ENCODE measurements around the gene XPOT.
"Not testable (repeated sequence)": the region's sequence is repeated elsewhere in the genome, so short reads cannot be mapped to it uniquely, and the experiment has no call there.

Gene XPOT

GRCh38 chr12:64403707-64404469, at the start of gene XPOT:
Gene XPOT (plus strand): TSS chr12:64404392. CDS start chr12:64410036, 5,644 bp downstream.
- Histone ChIP-seq H3K36me3 (ENCODE audit: insufficient read depth, insufficient read length, low read length) (peaks cover 4% of the 10 kb centered on the region), H3K27me3 (ENCODE audit: insufficient read depth, insufficient read length) (no peaks in the 10 kb centered on the region), H3K9me3 (ENCODE audit: insufficient read depth, low read length) (no peaks in the 10 kb centered on the region), H3K4me3 (ENCODE audit: insufficient read length, low read depth) (peak within 1 kb of the TSS; percentile 97), H3K4me1 (ENCODE audit: insufficient read depth, insufficient read length) (no peaks in the 10 kb centered on the region), H3K9ac (ENCODE audit: insufficient read length, low read depth) (peak within 1 kb of the TSS; percentile 98)
- DNase-seq (ENCODE audit: low read depth, low spot score): peak; percentile 98
- no peak for TF ChIP-seq YY1 (IDR thresholded peaks at IDR 0.05; ENCODE audit: insufficient read depth, insufficient read length)
- no peak for TF ChIP-seq SUZ12 (IDR thresholded peaks at IDR 0.05; ENCODE audit: extremely low read depth, insufficient read depth, insufficient read length)
- no peak for TF ChIP-seq ZNF274 (IDR thresholded peaks at IDR 0.05; ENCODE audit: low read depth, low read length)

GRCh38 chr12:64356209-64356608, 48.0 kb upstream of the XPOT start:
- not testable (repeated sequence) for H3K4me3 ChIP-seq (ENCODE audit: insufficient read length, low read depth); H3K9ac ChIP-seq (ENCODE audit: insufficient read length, low read depth); DNase-seq (ENCODE audit: low read depth, low spot score); H3K27me3 ChIP-seq (ENCODE audit: insufficient read depth, insufficient read length); H3K4me1 ChIP-seq (ENCODE audit: insufficient read depth, insufficient read length); H3K36me3 ChIP-seq (ENCODE audit: insufficient read depth, insufficient read length, low read length)
- peaks cover 29% of the 10 kb centered on the region for H3K9me3 ChIP-seq (ENCODE audit: insufficient read depth, low read length)

- not testable (repeated sequence) for H3K9me3 ChIP-seq (ENCODE audit: insufficient read depth, low read length); H3K4me1 ChIP-seq (ENCODE audit: insufficient read depth, insufficient read length); H3K27me3 ChIP-seq (ENCODE audit: insufficient read depth, insufficient read length); H3K9ac ChIP-seq (ENCODE audit: insufficient read length, low read depth); DNase-seq (ENCODE audit: low read depth, low spot score); H3K36me3 ChIP-seq (ENCODE audit: insufficient read depth, insufficient read length, low read length); H3K4me3 ChIP-seq (ENCODE audit: insufficient read length, low read depth)
These were observed 43.0 kb upstream of the XPOT start for GRCh38 chr12:64361173-64361572.

- Histone ChIP-seq H3K4me3 (ENCODE audit: insufficient read length, low read depth) (no peak overlapping the region), H3K27me3 (ENCODE audit: insufficient read depth, insufficient read length) (no peaks in the 10 kb centered on the region), H3K4me1 (ENCODE audit: insufficient read depth, insufficient read length) (no peaks in the 10 kb centered on the region), H3K9me3 (ENCODE audit: insufficient read depth, low read length) (no peaks in the 10 kb centered on the region), H3K36me3 (ENCODE audit: insufficient read depth, insufficient read length, low read length) (no peaks in the 10 kb centered on the region), H3K9ac (ENCODE audit: insufficient read length, low read depth) (no peak overlapping the region)
- TF ChIP-seq YY1 (IDR thresholded peaks at IDR 0.05; ENCODE audit: insufficient read depth, insufficient read length) (no peak), SUZ12 (IDR thresholded peaks at IDR 0.05; ENCODE audit: extremely low read depth, insufficient read depth, insufficient read length) (no peak), ZNF274 (IDR thresholded peaks at IDR 0.05; ENCODE audit: low read depth, low read length) (no peak)
- DNase-seq (ENCODE audit: low read depth, low spot score): no peak
These were observed 41.4 kb upstream of the XPOT start for GRCh38 chr12:64362721-64363305.

GRCh38 chr12:64383675-64384074, 20.5 kb upstream of the XPOT start:
- H3K9ac ChIP-seq (ENCODE audit: insufficient read length, low read depth): no peak overlapping the region
- no peak for TF ChIP-seq YY1 (IDR thresholded peaks at IDR 0.05; ENCODE audit: insufficient read depth, insufficient read length)
- no peak for TF ChIP-seq ZNF274 (IDR thresholded peaks at IDR 0.05; ENCODE audit: low read depth, low read length)
- no peak for TF ChIP-seq SUZ12 (IDR thresholded peaks at IDR 0.05; ENCODE audit: extremely low read depth, insufficient read depth, insufficient read length)
- H3K4me1 ChIP-seq (ENCODE audit: insufficient read depth, insufficient read length): no peaks in the 10 kb centered on the region
- DNase-seq (ENCODE audit: low read depth, low spot score): no peak
- 0 out of 2 replicates have a peak, but pooled peaks cover 10% of the 10 kb centered on the region for H3K9me3 ChIP-seq (ENCODE audit: insufficient read depth, low read length)
- H3K4me3 ChIP-seq (ENCODE audit: insufficient read length, low read depth): no peak overlapping the region
- no peaks in the 10 kb centered on the region for H3K27me3 ChIP-seq (ENCODE audit: insufficient read depth, insufficient read length)
- no peaks in the 10 kb centered on the region for H3K36me3 ChIP-seq (ENCODE audit: insufficient read depth, insufficient read length, low read length)

GRCh38 chr12:64385019-64385418, 19.2 kb upstream of the XPOT start:
- Histone ChIP-seq H3K4me3 (ENCODE audit: insufficient read length, low read depth) (no peak overlapping the region), H3K27me3 (ENCODE audit: insufficient read depth, insufficient read length) (no peaks in the 10 kb centered on the region), H3K9ac (ENCODE audit: insufficient read length, low read depth) (no peak overlapping the region), H3K9me3 (ENCODE audit: insufficient read depth, low read length) (0 out of 2 replicates have a peak, but pooled peaks cover 9% of the 10 kb centered on the region), H3K4me1 (ENCODE audit: insufficient read depth, insufficient read length) (no peaks in the 10 kb centered on the region), H3K36me3 (ENCODE audit: insufficient read depth, insufficient read length, low read length) (no peaks in the 10 kb centered on the region)
- TF ChIP-seq SUZ12 (IDR thresholded peaks at IDR 0.05; ENCODE audit: extremely low read depth, insufficient read depth, insufficient read length): no peak
- TF ChIP-seq ZNF274 (IDR thresholded peaks at IDR 0.05; ENCODE audit: low read depth, low read length): no peak
- no peak for TF ChIP-seq YY1 (IDR thresholded peaks at IDR 0.05; ENCODE audit: insufficient read depth, insufficient read length)
- no peak for DNase-seq (ENCODE audit: low read depth, low spot score)

GRCh38 chr12:64385468-64385867, 18.7 kb upstream of the XPOT start:
- Histone ChIP-seq H3K9me3 (ENCODE audit: insufficient read depth, low read length) (0 out of 2 replicates have a peak, but pooled peaks cover 4% of the 10 kb centered on the region), H3K36me3 (ENCODE audit: insufficient read depth, insufficient read length, low read length) (no peaks in the 10 kb centered on the region), H3K9ac (ENCODE audit: insufficient read length, low read depth) (no peak overlapping the region), H3K4me3 (ENCODE audit: insufficient read length, low read depth) (no peak overlapping the region), H3K4me1 (ENCODE audit: insufficient read depth, insufficient read length) (no peaks in the 10 kb centered on the region), H3K27me3 (ENCODE audit: insufficient read depth, insufficient read length) (no peaks in the 10 kb centered on the region)
- no peak for DNase-seq (ENCODE audit: low read depth, low spot score)
- TF ChIP-seq ZNF274 (IDR thresholded peaks at IDR 0.05; ENCODE audit: low read depth, low read length) (no peak), YY1 (IDR thresholded peaks at IDR 0.05; ENCODE audit: insufficient read depth, insufficient read length) (no peak), SUZ12 (IDR thresholded peaks at IDR 0.05; ENCODE audit: extremely low read depth, insufficient read depth, insufficient read length) (no peak)
